CD4-positive, alpha-beta T cell treated with Interleukin-17A for 1 hour (primary cell): ENCODE data around the gene RETREG1.

Experiments
- DNase-seq: peaks from one replicate; pipeline ENCODE4 v3.0.0-alpha.2; 2020

The RETREG1 gene

DNA sequence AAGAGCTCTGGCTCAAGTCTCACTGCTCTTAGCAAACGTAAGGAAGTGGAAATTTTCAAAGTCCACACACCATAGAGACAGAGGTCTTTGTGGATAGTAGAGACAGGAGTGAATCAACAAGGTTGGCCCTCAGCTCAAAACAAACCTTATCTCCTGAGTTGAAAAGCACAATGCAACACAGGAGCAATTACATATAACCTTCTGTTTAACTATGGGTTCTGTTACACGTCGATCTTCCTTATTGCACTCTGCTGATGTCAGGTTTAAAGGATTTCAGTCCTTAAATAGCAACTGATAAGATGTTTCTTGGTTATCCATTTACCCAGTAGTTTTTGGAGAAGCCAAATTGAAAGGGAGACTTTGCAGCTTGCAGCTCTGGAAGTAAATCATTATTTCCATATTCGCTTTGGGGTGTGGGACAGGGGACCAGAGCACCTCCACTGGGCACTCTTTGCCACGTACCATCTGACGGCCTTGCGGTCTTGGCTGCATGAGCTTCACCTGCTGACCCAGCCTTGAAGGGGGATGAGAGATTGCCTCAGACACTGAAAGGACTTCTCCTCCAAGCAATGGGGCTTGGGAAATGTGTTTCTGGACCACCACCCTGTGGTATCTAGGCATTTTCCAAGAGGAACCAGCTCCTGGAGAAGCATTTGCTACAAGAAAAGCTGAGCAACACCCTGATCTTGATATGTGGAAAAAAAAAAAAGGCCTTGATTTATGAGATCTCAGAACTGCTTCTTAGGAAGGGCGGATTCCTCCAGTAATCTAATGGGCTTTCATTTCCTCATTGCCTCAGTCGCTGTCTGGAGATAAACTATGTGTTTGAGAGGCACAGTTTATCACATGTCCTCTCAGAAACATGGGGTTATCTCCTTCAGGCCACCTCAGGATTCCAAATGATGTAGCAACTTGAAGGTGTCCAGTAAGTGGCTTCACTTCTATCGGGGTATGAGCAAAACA lies 95.0 kb downstream of the RETREG1 start:
- DNase-seq = no peak

DNA sequence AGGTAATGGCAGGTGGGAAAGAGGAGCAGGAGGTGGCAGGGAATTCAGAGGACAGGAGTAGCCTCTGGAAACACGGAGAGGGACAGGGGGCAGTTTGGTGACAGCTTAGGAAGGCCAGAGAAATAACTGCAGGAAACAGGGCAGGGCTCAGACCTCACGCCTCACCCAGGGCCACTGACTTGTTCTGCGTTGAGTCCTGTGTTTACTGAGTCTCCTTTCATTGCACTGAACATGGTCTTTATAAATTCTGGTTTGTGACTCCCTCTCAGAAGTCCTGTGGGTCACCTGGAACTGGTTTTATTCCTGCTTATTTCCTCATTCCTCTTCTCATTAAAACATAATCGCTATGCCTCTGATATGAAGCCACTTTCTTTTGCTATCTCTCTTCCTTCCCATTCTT lies 96.0 kb downstream of the RETREG1 start:
- DNase-seq = no peak

DNA sequence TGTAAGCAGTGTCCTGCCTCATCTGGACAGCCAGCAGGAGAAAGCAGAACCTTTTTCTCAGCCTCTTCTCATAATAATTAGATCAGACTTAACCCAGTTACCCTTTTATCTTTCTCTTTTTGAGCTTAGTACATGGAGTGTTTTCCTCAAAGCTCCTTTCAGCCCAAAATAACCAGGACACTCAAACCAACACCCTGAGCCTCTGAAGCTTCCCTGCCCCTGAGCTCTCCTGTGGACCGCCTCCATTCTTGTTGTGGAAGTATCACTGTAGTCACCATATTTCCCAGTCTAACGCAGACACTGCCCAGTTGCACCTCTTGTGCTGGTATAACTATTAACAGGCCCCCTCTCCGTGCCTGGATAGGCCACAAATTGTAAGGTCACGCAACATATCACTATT lies 97.4 kb downstream of the RETREG1 start:
- no peak for DNase-seq

DNA sequence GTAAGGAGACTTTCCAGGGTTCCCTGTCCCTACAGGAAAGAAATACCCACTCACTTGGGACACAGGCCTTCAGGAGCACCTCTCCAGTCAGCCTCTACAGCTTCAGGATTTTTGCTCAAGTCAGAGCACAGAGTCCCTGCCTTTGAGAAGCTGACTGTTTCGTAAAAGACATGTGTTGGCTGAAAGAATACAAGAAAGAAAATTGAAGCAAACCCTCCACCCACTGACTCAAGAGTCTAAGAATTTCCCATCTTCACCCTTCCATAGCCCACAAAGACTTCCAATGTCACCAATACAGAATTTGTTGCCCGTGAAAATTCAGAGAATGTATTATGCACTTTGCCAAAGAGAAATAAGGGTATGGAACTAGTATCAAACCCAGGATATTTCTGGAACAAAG lies 98.2 kb downstream of the RETREG1 start:
- no peak for DNase-seq

DNA sequence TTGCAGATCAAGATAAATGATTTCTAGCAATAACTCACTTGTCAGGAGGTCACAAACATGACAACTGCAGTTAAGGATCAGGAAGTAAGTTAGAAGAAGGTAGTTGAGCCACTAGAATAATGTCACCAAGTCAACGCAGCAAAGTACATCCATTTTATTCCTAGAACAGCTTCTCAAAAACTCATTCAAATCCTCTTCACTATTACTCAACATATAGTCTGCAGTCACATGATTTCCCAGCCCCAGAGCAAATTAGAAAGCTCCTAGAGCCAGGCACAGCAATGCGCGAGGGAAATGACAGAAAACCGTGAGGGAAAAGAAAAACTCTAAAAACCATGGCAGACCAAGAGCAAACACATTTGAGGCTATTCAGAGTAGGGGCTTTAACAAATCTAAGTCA lies 101.3 kb downstream of the RETREG1 start:
- no peak for DNase-seq

DNA sequence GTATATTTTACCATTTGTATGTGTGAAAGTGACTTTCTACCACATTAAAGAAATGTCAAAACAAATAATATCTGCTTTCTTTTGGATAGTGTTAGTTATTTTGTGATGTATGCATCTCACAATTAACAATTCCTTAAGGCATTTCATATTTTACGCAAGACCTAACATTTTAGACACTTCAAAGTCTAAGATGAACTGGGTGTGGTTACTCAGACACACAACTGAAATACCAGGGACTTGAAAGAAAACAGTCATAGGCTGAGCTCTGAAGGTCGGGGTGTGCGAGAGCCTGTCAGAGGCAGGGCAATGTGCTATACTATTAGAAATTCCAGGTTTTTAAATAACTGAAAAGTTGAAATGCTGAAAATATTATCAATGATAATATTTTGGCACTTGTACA lies 106.7 kb downstream of the RETREG1 start:
- no peak for DNase-seq

DNA sequence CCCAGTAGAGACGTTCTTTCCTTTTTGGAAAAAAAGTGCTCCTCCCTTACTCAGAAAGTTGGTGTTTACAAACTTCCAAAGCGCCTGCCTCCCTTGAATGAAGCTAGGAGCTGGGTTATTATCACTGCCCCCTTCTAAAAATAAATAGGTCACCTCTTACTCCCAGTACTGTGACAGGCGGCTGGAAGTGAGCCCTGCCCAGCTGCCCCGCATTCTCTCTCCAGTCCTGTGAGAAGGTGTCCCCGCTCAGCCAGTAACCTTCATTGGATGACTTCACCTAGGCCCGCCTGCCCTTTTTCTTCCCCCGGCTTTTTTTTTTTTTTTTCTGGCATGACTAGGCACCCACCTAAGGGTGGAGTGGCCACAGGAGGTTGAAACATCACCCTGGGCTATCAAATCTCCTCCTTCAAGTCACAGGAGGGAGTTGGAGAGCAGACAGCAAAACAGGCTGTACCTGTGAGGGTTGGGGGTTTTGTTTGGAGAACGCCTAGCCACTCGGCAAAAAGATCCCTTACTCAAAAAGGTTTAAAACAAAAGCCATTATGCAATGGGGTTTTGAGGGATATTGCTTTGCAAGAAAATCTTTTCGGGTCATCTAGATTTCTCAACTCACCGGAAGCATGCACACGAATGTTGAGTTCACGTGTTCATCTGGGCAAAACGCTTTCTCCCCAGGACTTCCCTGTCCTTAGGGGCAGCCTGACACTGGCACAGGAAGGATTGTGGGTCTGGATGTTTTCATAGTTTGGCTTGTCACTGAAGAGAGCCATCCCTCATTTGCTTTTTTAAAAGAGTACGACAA lies 107.9 kb downstream of the RETREG1 start:
- DNase-seq = no peak

DNA sequence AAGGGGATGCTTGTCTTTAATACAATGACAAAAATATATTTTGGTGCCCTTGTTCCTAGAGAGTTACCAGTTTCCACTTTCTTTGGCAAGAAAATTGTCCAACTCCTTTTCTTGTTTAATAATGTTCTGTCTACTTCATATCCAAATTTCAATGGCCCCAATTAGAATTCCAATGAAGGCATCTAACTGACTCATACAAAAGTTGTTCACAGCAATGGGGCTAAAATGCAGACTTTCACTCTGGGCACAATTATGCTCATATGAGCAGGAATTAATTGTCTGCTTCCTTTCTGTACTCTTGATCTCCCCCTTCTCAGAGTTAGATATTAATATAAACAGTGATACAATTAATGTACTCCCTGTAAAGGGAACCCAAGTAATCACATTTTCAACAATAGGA lies 109.1 kb downstream of the RETREG1 start:
- no peak for DNase-seq

DNA sequence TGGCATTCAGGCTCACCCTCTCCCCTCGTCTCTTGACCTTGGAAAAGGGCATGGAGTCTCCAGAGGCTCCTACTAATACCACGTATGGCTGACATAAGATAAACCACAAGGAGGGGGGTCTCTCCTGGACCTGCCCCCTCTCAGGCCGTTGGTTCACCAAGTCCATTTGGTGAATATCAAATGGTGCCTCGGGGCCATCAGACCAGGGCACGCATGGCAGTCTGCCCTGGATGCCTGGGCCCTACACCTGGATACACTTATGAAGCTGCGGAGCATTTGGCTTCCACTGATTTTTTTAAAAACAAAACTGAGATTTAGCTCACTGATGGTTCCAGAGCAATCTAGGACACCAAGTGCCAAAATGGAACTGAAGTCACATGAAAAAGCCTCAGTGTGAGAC lies 110.9 kb downstream of the RETREG1 start:
- no peak for DNase-seq

DNA sequence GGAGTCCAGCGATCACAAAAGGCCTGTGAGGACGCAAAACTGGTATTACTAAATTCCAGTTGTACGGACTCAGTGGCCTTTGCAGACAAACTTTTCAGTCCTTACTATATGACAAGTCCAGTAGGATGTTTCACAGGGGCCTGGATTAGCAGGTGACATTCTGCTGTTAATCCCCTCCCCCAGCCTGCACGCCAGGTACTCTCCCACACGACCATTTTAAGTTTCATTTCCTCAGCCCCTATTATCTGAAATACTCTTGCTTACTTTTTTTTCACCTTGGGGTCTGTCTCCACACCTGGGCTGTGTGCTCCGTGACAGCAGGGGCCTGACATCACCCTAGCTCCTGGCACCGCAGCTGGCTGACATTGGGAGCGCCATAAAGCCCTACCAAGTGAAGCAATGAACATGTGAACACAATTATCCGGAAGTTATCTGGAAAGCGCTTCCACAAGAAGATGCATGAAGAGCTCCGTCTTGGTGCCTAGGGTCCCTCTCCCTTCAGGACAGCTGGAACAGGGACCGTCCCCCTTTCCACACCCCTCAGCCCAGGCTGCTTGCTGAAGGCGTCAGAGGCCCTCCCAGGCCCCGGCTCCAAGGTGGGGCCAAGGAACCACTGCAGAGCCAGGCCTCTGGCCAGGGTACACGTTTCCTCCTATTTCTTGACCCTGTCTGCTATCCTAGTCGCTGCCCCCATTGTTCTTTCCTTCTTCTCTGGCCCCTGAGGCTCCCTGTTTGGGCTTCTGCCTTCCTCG lies 111.5 kb downstream of the RETREG1 start:
- DNase-seq = no peak

DNA sequence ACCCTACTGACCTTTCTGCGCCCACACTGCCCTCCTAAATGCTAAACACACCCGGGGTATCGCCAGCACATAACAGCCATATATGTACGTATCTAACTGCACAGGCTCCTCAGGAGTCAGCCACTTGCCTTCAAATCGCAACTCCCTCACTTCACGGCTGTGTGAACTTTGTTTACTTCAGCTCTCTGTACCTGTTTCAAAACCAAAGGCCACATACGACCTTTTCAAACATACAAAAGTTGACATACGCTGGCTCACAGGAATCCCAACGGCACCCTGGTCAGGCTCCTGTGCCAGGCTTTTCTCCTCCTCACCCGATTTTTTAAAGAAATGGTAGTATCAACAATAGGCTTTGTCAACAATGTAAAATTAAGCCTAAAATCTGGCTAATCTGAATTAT lies 112.2 kb downstream of the RETREG1 start:
- DNase-seq = no peak

DNA sequence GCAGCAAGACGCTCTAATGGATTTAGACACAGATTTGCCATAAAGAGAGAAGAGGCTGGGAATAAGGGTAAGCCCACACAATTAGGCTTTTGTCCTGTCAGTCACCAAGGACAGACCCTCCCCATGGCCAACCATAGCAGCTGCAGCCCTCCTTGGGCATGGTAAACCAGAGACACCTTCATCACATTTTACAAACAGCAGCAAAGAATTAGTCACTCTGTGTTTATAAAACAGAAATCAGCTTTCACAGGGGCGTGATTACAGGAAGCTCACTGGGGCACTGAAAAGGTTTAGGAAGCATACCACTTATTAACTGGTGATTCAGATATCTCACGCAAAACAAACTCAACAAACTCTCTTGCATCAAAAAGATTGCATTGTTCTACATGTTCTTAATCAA lies 113.9 kb downstream of the RETREG1 start:
- DNase-seq = no peak

DNA sequence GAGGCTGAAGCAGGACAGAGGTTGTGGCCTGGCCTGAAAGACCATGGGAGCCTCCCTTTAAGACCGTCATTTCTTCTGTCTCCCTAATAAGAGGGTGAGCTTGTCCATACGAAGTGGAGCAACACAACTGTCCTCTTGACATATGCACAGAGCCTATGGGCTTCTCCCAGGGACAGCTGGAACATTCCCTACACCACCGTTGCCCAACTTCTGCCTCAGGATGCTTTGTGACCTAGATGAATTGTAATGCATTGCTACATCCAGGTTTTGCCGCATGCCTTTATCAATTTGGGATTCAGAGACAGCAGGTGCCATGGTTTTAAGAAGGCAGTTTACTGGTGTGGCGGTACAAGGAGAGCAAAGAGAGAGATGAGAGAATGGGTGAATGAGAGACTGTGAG lies 116.8 kb downstream of the RETREG1 start:
- DNase-seq = no peak

DNA sequence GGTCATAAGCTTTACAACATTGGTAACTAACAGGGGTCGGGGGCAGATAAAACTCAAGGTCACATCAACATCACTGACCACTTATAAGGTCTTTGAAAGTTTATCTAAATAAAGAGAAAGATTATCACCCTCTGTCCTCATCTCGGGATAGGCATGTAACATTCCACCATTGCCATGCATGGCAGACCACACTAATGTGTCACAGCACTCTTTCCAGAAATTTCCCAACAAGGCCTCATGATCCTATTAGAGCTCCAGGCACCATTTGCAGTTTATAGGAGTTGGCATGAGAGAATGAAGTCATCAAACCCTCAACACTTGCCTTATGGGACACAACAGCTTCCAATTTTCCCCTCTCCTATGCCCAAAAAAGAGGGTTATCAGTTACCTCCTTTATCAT lies 119.3 kb downstream of the RETREG1 start:
- no peak for DNase-seq

DNA sequence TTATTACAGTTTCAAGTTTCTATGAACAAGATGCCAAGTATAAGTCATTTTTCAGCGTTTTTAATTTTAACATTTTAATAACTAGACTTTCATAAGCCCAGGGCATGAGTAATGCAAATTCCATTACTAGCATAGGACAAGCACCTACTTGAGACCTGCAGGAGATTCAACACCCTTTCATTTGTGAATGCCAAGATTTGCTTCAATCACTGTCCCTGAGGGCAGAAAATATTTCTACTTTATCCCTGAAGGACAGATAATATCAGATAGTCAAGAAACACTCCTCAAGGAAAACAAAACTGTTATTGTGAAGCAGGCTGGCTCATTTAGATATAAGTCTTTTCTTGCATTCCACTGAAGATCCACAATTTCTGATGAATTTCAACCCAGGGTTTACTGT lies 123.5 kb downstream of the RETREG1 start:
- DNase-seq = no peak

DNA sequence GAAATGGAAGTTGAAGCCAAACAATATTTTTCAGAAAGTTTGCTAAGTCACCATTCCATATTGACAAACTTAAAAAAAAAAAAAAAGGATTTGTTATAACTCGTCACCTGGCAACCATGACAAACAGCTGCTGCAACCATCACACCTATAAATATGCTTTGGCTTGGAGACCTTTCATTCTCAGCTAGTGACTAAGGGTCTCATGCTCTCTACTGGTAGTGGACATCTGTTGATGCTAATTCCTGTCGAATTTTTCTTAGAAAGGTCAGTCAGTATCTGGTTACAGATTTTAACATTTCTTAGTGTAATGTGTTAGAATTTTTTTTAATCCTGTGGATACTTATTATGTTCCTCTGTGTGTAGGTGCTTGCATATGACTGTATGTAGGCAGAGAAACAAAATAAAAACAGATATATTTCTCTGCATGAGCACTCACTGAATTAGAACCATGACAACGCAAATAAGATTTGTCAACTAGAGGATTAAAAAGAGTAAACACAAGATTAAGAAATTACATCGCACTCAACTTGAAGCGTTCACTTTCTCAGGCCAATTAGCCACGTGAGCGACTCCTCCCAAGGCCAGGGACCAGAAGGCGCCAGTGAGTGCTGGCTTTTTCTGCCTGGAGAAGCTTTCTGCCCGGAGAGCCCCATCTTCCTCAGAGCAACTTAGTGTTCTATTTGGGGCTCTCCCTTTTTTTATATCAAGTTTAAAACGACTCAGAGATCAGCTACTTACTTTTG lies 124.2 kb downstream of the RETREG1 start:
- DNase-seq = no peak

DNA sequence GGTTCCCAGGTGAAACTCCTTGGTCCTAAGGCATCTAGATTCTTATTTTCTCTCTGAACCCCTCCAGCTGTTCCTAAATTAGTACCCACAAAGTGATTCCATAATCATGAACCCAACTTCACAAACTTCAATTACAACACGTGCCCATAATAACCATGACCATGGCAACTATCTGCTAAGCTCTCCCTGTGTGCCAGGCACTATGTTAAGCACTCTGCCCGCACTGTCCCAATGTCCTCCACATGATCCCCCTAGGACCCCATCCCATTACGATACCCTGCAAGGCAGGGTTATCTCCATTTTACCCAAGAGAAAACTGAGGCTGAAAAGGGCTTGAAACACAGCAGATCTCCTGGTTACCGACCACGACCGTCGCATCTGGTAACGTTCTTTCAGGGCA lies 125.9 kb downstream of the RETREG1 start:
- DNase-seq = no peak

DNA sequence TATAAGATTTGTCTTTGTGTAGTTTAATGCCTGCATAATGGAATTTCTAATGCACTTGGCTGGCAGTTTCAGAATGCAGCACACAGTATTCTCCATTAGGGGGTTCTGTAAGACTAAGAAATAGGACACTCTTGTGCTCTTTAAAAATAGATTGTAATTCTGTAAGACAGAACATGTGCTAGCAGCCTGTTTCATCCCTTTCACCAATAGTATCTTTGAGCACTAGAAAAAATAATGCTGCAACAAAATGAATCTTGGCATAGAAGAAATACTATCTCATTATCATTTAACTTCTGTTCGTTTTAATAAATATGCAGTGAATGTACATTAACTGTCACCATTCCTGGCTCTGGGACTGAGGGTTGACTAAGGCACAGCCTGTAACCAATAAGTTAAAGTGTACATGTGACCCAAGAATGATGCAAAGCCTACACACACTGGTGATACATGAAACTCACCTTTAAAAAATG lies 127.4 kb downstream of the RETREG1 start:
- DNase-seq = peak; percentile 31

DNA sequence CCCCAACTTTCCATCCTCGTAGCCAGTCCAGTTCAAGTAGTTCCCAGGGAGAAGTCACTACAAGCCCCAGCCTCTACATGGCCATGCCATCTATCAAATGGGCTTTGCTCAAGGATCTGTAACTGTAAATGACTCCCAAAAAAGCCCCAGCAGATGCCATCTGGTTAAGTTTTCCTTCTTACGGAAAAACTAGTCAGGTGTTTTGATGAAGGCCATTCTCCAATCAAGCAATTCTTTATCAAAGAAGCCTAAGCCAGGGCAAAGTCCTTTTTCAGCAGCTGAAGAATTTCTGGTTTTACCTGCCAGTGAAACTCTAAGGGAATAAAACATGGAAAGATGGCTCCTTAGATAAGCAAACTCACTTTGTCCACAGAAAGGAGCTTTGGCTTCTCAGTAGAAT lies 129.3 kb downstream of the RETREG1 start:
- no peak for DNase-seq

DNA sequence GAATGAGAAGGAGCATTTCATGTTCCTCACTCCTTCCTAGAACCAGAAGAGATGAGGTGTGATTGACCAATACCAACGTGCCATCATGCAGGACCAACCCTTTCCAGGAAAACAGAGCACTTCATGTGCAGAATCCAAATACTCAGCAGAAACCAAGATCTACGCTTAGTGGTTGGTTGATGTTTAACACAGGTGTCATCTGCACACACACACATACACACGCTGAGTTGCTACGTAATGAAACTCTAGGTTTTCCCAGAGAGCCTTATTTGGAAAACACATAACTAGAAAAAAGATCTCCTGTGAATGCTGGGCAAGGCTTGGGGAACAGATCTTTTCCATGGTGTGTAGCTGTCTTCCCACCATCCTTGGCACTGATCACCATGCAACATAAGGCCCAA lies 130.1 kb downstream of the RETREG1 start:
- DNase-seq = no peak

DNA sequence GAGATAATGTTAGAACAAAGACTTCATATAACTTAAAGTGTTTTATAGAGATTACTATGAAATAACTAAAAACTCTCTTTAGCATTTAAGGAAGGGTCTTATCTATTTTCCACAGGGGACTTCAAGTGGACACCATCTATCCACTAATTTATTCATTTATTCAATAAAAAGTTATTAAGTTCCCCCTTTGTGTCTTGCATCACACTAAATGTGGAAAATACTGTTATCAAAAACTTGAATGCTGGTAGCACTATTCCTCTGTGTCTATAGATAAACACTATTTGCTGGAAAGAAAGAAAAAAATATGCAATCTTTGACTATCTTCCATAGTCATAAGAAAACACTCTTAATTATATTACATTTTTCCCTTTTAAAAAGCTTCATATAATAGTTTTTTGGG lies 131.1 kb downstream of the RETREG1 start:
- DNase-seq = no peak

DNA sequence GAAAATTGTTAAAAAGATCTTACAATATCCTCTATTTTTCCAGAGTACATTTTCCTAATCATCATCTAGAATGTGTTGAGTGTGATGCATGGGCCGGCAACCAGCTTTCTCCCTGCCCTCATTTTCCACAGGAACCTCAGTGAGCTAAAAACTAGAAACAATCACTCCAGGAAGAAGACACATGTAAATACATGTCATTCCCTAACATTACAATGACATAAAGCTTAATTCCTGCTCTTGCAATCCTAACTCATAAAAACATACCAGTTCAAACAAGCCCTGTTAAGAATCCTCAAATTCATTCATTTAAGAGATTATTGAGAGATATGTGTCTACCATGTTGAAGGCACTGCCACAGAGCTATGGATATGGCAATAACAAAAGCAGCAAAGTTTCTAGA lies 132.7 kb downstream of the RETREG1 start:
- DNase-seq = no peak

DNA sequence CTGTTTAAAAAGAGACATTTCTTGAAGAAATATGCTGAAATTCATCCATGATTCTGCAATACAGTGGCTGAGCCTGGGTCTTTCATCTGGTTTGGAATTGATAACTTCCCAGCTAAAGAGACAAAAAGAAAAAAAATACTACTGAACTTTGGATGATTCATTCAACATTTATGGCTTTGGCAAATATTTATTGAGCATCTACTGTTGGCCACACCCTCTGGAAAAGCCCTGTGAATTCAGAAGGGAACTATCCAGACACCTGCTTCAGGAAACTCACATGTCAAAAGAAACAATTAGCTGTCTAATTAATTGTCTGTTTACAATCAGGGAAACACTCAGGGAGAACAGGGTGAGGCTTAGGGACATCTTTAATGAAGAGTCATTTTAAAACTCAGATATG lies 133.4 kb downstream of the RETREG1 start:
- DNase-seq = no peak
